GM23248 (cell line): ENCODE data around the gene HCN3.

Experiments used
- EZH2 ChIP-seq: fragments of 200-600 bp; sonication (generic); IDR thresholded peaks from 2 replicates; pipeline ENCODE4 v1.6.1; 2018; ENCODE audit warnings: antibody characterized with exemption, mild to moderate bottlenecking; ENCODE audit not compliant: insufficient read depth, poor library complexity, severe bottlenecking
- EZH2phosphoT487 ChIP-seq: fragments of 200-600 bp; sonication (generic); IDR thresholded peaks from 2 replicates; pipeline ENCODE4 v1.6.1; 2018; ENCODE audit warnings: antibody characterized with exemption, moderate library complexity, mild to moderate bottlenecking, low read depth; ENCODE audit not compliant: insufficient read depth

- TF ChIP-seq EZH2 (no peak), EZH2phosphoT487 (no peak)
These were observed 35.4 kb upstream of the HCN3 start for GRCh38 chr1:155241841-155242264.
